Kidney capillary endothelial cell (primary cell): Measurements from ENCODE around the gene PRRC2B.

Experiments
- DNase-seq: peaks from one replicate; pipeline ENCODE4 v3.0.0-alpha.2; 2018; ENCODE audit warnings: low spot score

Gene PRRC2B

GRCh38 chr9:131409458-131409992 lies 15.6 kb downstream of the PRRC2B start:
- DNase-seq = no peak

GRCh38 chr9:131410044-131410491 lies 16.2 kb downstream of the PRRC2B start:
- DNase-seq = no peak

GRCh38 chr9:131411719-131412681 lies 18.1 kb downstream of the PRRC2B start:
- DNase-seq = no peak

- DNase-seq = no peak
These were observed 22.6 kb downstream of the PRRC2B start for GRCh38 chr9:131416509-131416908.

- DNase-seq = no peak
These were observed 23.6 kb downstream of the PRRC2B start for GRCh38 chr9:131417264-131418142.

- peak; percentile 72 for DNase-seq
These were observed 24.5 kb downstream of the PRRC2B start for GRCh38 chr9:131418143-131419025.

GRCh38 chr9:131419026-131419614 lies 25.2 kb downstream of the PRRC2B start:
- DNase-seq = no peak

- no peak for DNase-seq
These were observed 25.8 kb downstream of the PRRC2B start for GRCh38 chr9:131419716-131420115.

- DNase-seq = no peak
These were observed 27.2 kb downstream of the PRRC2B start for GRCh38 chr9:131420980-131421624.

- no peak for DNase-seq
These were observed 27.8 kb downstream of the PRRC2B start for GRCh38 chr9:131421691-131422090.

GRCh38 chr9:131422241-131422792 lies 28.4 kb downstream of the PRRC2B start:
- DNase-seq = peak; percentile 30

- DNase-seq = peak; percentile 81
These were observed 29.3 kb downstream of the PRRC2B start for GRCh38 chr9:131423171-131423581.

- no peak for DNase-seq
These were observed 32.7 kb downstream of the PRRC2B start for GRCh38 chr9:131426545-131426944.

- DNase-seq = no peak
These were observed 35.5 kb downstream of the PRRC2B start for GRCh38 chr9:131429121-131430012.

- no peak for DNase-seq
These were observed 38.2 kb downstream of the PRRC2B start for GRCh38 chr9:131432050-131432449.

GRCh38 chr9:131432597-131433301 lies 38.9 kb downstream of the PRRC2B start:
- DNase-seq = peak; percentile 62

GRCh38 chr9:131433302-131433854 lies 39.5 kb downstream of the PRRC2B start:
- DNase-seq = no peak

- no peak for DNase-seq
These were observed 40.8 kb downstream of the PRRC2B start for GRCh38 chr9:131434673-131435072.
